Chondrocyte (in vitro differentiated cells): ENCODE results near the gene CHD9. TPM values are rescaled to one million over a fixed set of nuclear protein-coding genes. Genes with fewer than 3 reads are reported as not detected.
"Not testable (repeated sequence)": the region's sequence is repeated elsewhere in the genome, so short reads cannot be mapped to it uniquely, and the experiment has no call there.

Experiments used
- DNase-seq: peaks from one replicate; pipeline ENCODE4 v3.0.0; 2021; ENCODE audit warnings: mixed read lengths, low spot score
- H3K27ac Mint-ChIP-seq: one replicate; pipeline ENCODE4 v1.8.0; 2021; ENCODE audit warnings: mild to moderate bottlenecking, moderate library complexity, mixed read lengths; ENCODE audit not compliant: unreplicated experiment
- H3K27me3 Mint-ChIP-seq: 2 replicates; pipeline ENCODE4 v1.8.0; 2021; ENCODE audit warnings: low read depth, mixed read lengths
- H3K36me3 Mint-ChIP-seq: 2 replicates; pipeline ENCODE4 v1.8.0; 2021; ENCODE audit warnings: low read depth, mixed read lengths
- H3K4me1 Mint-ChIP-seq: 2 replicates; pipeline ENCODE4 v1.8.0; 2021; ENCODE audit warnings: low read depth, mild to moderate bottlenecking, mixed read lengths
- H3K4me3 Mint-ChIP-seq: one replicate; pipeline ENCODE4 v1.8.0; 2021; ENCODE audit warnings: mild to moderate bottlenecking, moderate library complexity, mixed read lengths; ENCODE audit not compliant: unreplicated experiment
- H3K9me3 Mint-ChIP-seq: 2 replicates; pipeline ENCODE4 v1.8.0; 2021; ENCODE audit warnings: low read depth, mixed read lengths
- CTCF ChIP-seq: fragments of 200-600 bp; sonication (generic); IDR thresholded peaks from 2 replicates; pipeline ENCODE4 v1.5.0; 2021; ENCODE audit warnings: antibody characterized with exemption, mild to moderate bottlenecking, moderate library complexity
- total RNA-seq: library from RNA; stranded (reverse); gene quantifications from 3 replicates; pipeline ENCODE4 v1.2.1, GENCODE V29; 2021

CHD9 gene
- total RNA-seq, 1 donor from 2014 or later = 72.7 TPM

DNA sequence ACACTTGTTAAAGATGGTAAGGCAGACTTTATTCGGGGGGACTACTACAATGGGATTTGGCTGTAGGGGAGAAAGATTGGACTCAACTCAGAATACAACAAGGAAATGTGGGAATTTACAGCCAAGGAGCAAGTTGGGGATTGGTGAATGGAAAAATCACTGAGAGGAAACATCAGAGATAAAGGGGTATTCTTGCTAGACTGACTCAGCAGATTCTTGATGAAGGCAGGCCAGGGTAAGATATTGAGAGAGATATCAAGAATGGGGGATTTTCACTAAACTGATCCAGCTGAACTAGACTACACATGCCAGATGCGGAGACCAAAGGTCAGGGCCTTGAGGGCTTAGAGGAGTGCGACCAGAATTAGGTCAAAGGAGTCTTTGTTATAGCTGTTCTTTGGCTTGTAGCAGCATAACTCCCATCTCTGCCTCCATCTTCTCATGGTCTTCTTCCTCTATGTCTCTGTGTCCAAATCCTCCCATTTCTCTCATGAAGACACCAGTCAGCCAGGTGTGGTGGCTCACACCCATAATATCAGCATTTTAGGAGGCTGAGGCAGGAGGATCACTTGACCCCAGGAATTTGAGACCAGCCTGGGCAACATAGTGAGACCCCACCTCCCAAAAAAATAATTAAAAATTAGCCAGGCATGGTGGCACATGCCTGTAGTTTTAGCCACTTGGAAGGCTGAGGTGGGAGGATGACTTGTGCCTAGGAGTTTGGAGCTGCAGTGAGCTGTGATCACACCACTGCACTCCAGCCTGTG, 19.4 kb upstream of the CHD9 start:
- Mint-ChIP-seq H3K27me3 (no peaks in the 10 kb centered on the region), H3K27ac (no peak overlapping the region), H3K36me3 (no peaks in the 10 kb centered on the region), H3K4me1 (peaks cover 3% of the 10 kb centered on the region), H3K4me3 (no peak overlapping the region), H3K9me3 (no peaks in the 10 kb centered on the region)
- no peak for TF ChIP-seq CTCF
- DNase-seq = no peak

DNA sequence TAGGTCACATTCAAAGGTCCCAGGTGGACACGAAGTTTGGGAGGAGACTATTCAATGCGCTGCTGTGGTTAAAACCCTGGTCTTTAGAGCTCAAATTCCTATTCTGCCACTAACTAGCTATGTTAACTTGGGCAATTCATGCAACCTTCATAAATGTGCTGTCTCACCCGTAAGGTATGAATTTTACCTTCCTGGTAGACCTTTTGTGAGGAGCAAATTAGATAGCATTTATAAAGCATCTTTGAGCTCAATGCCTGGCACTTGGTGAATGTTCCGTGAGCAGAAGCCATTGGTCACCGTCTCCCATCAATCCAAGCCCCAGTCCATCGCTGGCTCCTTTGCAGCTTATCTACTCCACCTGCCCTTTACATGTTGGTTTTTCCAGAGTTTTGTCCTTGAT, 18.7 kb upstream of the CHD9 start:
- no peak for DNase-seq
- TF ChIP-seq CTCF = no peak
- no peaks in the 10 kb centered on the region for H3K9me3 Mint-ChIP-seq
- no peak overlapping the region for H3K27ac Mint-ChIP-seq
- no peak overlapping the region for H3K4me3 Mint-ChIP-seq
- H3K27me3 Mint-ChIP-seq = no peaks in the 10 kb centered on the region
- peaks cover 9% of the 10 kb centered on the region for H3K4me1 Mint-ChIP-seq
- no peaks in the 10 kb centered on the region for H3K36me3 Mint-ChIP-seq

DNA sequence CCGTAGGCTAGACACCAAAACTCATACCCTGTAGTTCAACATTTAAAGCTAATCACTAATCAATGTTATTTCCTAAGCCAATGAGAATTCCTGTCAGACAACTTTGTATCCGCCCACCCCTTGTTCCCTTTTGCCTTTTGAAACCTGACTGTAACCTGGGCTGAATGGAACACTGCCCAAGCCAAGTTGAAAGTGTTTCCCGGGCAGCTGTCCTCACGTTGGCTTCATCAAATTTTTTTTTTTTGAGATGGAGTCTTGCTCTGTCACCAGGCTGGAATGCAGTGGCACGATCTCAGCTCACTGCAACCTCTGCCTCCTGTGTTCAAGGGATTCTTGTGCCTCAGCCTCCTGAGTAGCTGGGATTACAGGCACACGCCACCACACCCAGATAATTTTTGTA, 18.1 kb upstream of the CHD9 start:
- not testable (repeated sequence) for H3K27ac Mint-ChIP-seq, DNase-seq, H3K9me3 Mint-ChIP-seq, H3K27me3 Mint-ChIP-seq, H3K4me3 Mint-ChIP-seq, H3K36me3 Mint-ChIP-seq
- H3K4me1 Mint-ChIP-seq = peaks cover 12% of the 10 kb centered on the region

DNA sequence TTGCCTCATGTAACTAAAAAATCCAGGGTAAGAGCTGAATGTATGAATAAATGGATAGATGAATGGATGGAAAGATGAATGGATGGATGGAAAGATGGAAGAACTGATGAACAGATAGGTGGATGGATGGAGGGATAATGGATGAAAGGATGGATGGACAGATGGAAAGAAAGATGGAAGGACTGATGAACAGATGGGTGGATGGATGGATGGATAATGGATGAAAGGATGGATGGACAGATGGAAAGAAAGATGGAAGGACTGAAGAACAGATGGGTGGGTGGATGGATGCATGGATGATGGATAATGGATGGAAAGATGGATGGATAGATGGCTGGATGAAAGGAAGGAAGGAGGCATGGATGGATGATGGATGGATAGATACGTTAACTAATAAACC, 14.0 kb upstream of the CHD9 start:
- Mint-ChIP-seq H3K4me3 (no peak overlapping the region), H3K4me1 (peaks cover 45% of the 10 kb centered on the region), H3K27me3 (no peaks in the 10 kb centered on the region), H3K27ac (peak overlapping the region; percentile 65), H3K36me3 (no peaks in the 10 kb centered on the region), H3K9me3 (no peaks in the 10 kb centered on the region)
- no peak for TF ChIP-seq CTCF
- no peak for DNase-seq

- Mint-ChIP-seq H3K36me3 (peaks cover 2% of the 10 kb centered on the region), H3K4me1 (peaks cover 45% of the 10 kb centered on the region), H3K4me3 (no peak overlapping the region), H3K27me3 (no peaks in the 10 kb centered on the region), H3K9me3 (no peaks in the 10 kb centered on the region), H3K27ac (peak overlapping the region; percentile 69)
- no peak for DNase-seq
- TF ChIP-seq CTCF = no peak
Measured at GRCh38 chr16:53041320-53042051, 13.3 kb upstream of the CHD9 start.
